Endothelial cell of umbilical vein (primary cell): ENCODE measurements around the gene GNAZ. TPM values are rescaled to one million over a fixed set of nuclear protein-coding genes. Genes with fewer than 3 reads are reported as not detected.

ENCODE experiments used
- BruUV-seq: library from RNA; stranded (reverse); fragments of 400-500 nt; replicated peaks from 2 replicates; lab custom pipeline; 2021; lab: Mats Ljungman, UMichigan
- CTCF ChIA-PET: fragments of 300-600, 350-600 bp; sonication (Branson Sonifier 250); formaldehyde crosslinking; loops from one replicate; lab custom pipeline; 2021; ENCODE audit warnings: antibody characterized with exemption, inconsistent platforms; lab: Charles Lee
- POLR2A ChIA-PET: fragments of 300-600, 350-600 bp; sonication (Branson Sonifier 250); formaldehyde crosslinking; loops from one replicate; lab custom pipeline; 2021; ENCODE audit warnings: antibody characterized with exemption, inconsistent platforms; lab: Charles Lee
- DNase-seq: peaks from one replicate; pipeline ENCODE4 v3.0.0-alpha.2; 2011; ENCODE audit warnings: low read depth, low spot score
- FAIRE-seq: peaks from 2 replicates; lab custom pipeline; 2011; peaks lifted over from hg19 to GRCh38; lab: Jason Lieb, UNC
- H2AFZ ChIP-seq: 2 replicates; pipeline ENCODE4 v1.6.0; 2012; ENCODE audit warnings: low read depth, low read length, control low read depth, inconsistent platforms
- H3K27ac ChIP-seq: 2 replicates; pipeline ENCODE4 v1.5.1; 2011; ENCODE audit warnings: low read depth, mild to moderate bottlenecking, control low read depth, low read length, moderate library complexity; ENCODE audit not compliant: insufficient read depth
- H3K27me3 ChIP-seq, 2 experiments: 2 replicates each; pipeline versions ENCODE4 v1.6.0 to v1.6.1; 2011; ENCODE audit warnings: low read length in 2 of 2, mixed read lengths in 1 of 2; ENCODE audit not compliant: control insufficient read depth in 2 of 2, insufficient read depth in 2 of 2
- H3K36me3 ChIP-seq, 2 experiments: 2 replicates in 1 of 2; 3 replicates in 1 of 2; pipeline ENCODE4 v1.5.1; 2011; ENCODE audit warnings: low read length in 2 of 2, mild to moderate bottlenecking in 1 of 2, moderate library complexity in 1 of 2; ENCODE audit not compliant: control insufficient read depth in 2 of 2, insufficient read depth in 2 of 2; ENCODE audit errors: extremely low read depth in 1 of 2
- H3K4me1 ChIP-seq: 3 replicates; pipeline ENCODE4 v1.5.1; 2011; ENCODE audit warnings: mild to moderate bottlenecking, low read length; ENCODE audit not compliant: control insufficient read depth, insufficient read depth; ENCODE audit errors: extremely low read depth
- H3K4me2 ChIP-seq: 2 replicates; pipeline ENCODE4 v1.6.1; 2011; ENCODE audit warnings: low read length, control low read depth, mixed read lengths; ENCODE audit not compliant: insufficient read depth
- H3K4me3 ChIP-seq, 3 experiments: fragments of 200-600 bp in 1 of 3; sonication (generic), shearing (Covaris generic) in 1 of 3; replicated peaks in 1 of 3; 2 replicates each; pipeline ENCODE4 v1.5.1; 2011 to 2016; ENCODE audit warnings: control low read depth in 3 of 3, low read length in 3 of 3, mild to moderate bottlenecking in 2 of 3, inconsistent platforms in 1 of 3, low read depth in 1 of 3, moderate library complexity in 1 of 3; ENCODE audit not compliant: insufficient read depth in 1 of 3
- H3K79me2 ChIP-seq: 2 replicates; pipeline ENCODE4 v1.6.0; 2012; ENCODE audit warnings: low read length, inconsistent platforms; ENCODE audit not compliant: control insufficient read depth, insufficient read depth
- H3K9ac ChIP-seq: replicated peaks from 2 replicates; pipeline ENCODE3; 2011; ENCODE audit warnings: low read length, control low read depth; ENCODE audit not compliant: insufficient read depth; ENCODE audit errors: extremely low read depth
- H3K9me1 ChIP-seq: replicated peaks from 3 replicates; pipeline ENCODE4 v1.6.0; 2011; ENCODE audit warnings: mild to moderate bottlenecking, low read length; ENCODE audit not compliant: control insufficient read depth, insufficient read depth; ENCODE audit errors: extremely low read depth
- H3K9me3 ChIP-seq: replicated peaks from 2 replicates; pipeline ENCODE4 v1.5.1; 2012; ENCODE audit warnings: low read length, inconsistent platforms; ENCODE audit not compliant: control insufficient read depth, insufficient read depth
- H4K20me1 ChIP-seq: replicated peaks from 2 replicates; pipeline ENCODE3; 2011; ENCODE audit warnings: mild to moderate bottlenecking, low read length; ENCODE audit not compliant: control insufficient read depth, insufficient read depth; ENCODE audit errors: extremely low read depth
- CTCF ChIP-seq, 2 donors: IDR thresholded peaks; 1 replicate in 1 of 2; 2 replicates in 1 of 2; pipeline ENCODE4 v1.5.1; 2011; ENCODE audit warnings: low read length in 2 of 2, mild to moderate bottlenecking in 2 of 2, moderate library complexity in 2 of 2, control low read depth in 1 of 2, inconsistent platforms in 1 of 2, low read depth in 1 of 2; ENCODE audit not compliant: insufficient read depth in 1 of 2; ENCODE audit errors: extremely low read depth in 1 of 2
- EZH2 ChIP-seq: IDR thresholded peaks from 2 replicates; pipeline ENCODE4 v1.6.1; 2012; ENCODE audit warnings: borderline replicate concordance, low read depth, mild to moderate bottlenecking, moderate library complexity, low read length, inconsistent platforms; ENCODE audit not compliant: severe bottlenecking
- FOS ChIP-seq: IDR thresholded peaks from 2 replicates; pipeline ENCODE4 v1.6.1; 2011; ENCODE audit warnings: mild to moderate bottlenecking, low read length, moderate library complexity, borderline replicate concordance; ENCODE audit not compliant: insufficient read depth
- GATA2 ChIP-seq: IDR thresholded peaks from 2 replicates; pipeline ENCODE4 v1.7.0; 2011; ENCODE audit warnings: low read depth, mild to moderate bottlenecking, moderate library complexity, mixed read lengths, low read length; ENCODE audit not compliant: insufficient read length, insufficient read depth
- JUN ChIP-seq: IDR thresholded peaks from 2 replicates; pipeline ENCODE4 v1.6.1; 2011; ENCODE audit warnings: borderline replicate concordance, low read depth; ENCODE audit not compliant: insufficient read length, insufficient read depth
- MAX ChIP-seq: IDR thresholded peaks from 2 replicates; pipeline ENCODE4 v1.6.1; 2011; ENCODE audit not compliant: insufficient read depth, insufficient read length
- MYC ChIP-seq: IDR thresholded peaks from one replicate; pipeline ENCODE4 v1.6.1; 2011; ENCODE audit warnings: mild to moderate bottlenecking, low read depth, low read length
- POLR2A ChIP-seq: IDR thresholded peaks from 2 replicates; pipeline ENCODE4 v1.6.1; 2012; ENCODE audit warnings: low read depth, mild to moderate bottlenecking, control low read depth, low read length
- POLR2AphosphoS5 ChIP-seq: IDR thresholded peaks from 2 replicates; pipeline ENCODE4 v1.6.1; 2012; ENCODE audit warnings: low read depth, mild to moderate bottlenecking, control low read depth, low read length, moderate library complexity; ENCODE audit not compliant: insufficient read depth
- dilution Hi-C: fragments of 300-500 bp; cut with MboI; formaldehyde crosslinking; loops from one replicate; pipeline ENCODE4 v1.15.0; 2019; ENCODE audit warnings: low sequenced_read_pairs; ENCODE audit not compliant: extremely low pct_ligation_motif_present
- intact Hi-C: fragments of 100-400 bp; cut with micrococcal nuclease; formaldehyde crosslinking; loops from one replicate; pipeline ENCODE4 v1.10.0; 2022
- polyA plus RNA-seq, 4 experiments: library from polyadenylated mRNA; depleted of rRNA in 3 of 4; stranded (reverse) in 3 of 4; unstranded in 1 of 4; fragments of >200 nt; gene quantifications; 2 replicates each; pipeline versions ENCODE4 v1.2.1 to v1.2.3, GENCODE V29; 2011 to 2012; ENCODE audit warnings: missing spikeins in 1 of 4
- total RNA-seq: library from RNA; stranded (reverse); gene quantifications from 2 replicates; pipeline ENCODE4 v1.2.3, GENCODE V29; 2021

The GNAZ gene
- total and polyA plus RNA-seq, 2 donors (not counting 3 experiments of a cell fraction or from before 2014, with no cell fraction given): 0.44 to 0.86 TPM

DNA sequence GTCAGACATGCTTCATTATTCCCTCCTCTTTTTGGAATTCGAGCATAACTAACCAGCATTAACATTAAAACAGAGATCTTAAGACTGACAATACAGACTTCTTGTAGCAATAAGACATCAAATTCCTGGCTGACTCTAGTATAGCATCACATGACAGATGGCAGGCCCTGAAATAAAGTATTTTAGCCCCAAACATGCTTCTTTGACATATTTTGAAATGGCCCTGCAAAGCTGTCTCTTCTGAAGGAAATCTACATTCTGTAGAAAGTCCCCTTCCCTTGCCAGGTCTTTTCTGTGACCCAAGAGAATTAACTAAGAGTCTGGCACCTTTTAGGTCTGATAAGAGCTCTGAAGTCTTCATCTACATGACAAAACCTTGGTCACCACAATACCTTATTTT is 38.5 kb upstream of the GNAZ start:
- intact Hi-C loops (no loop called here), dilution Hi-C loops (no loop called here)
- no peak overlapping the region for H3K27ac ChIP-seq
- H4K20me1 ChIP-seq: no peaks in the 10 kb centered on the region
- H3K4me1 ChIP-seq: no peaks in the 10 kb centered on the region
- no peak overlapping the region for H3K4me3 ChIP-seq
- ChIA-PET POLR2A (no interaction called here), CTCF (no interaction called here)
- FAIRE-seq (no peak), DNase-seq (no peak)
- H3K27me3 ChIP-seq: no peaks in the 10 kb centered on the region
- no peaks in the 10 kb centered on the region for H3K79me2 ChIP-seq
- H3K9me1 ChIP-seq: no peaks in the 10 kb centered on the region
- no peak overlapping the region for H3K4me2 ChIP-seq
- H3K9ac ChIP-seq: no peak overlapping the region
- no peaks in the 10 kb centered on the region for H3K9me3 ChIP-seq
- BruUV-seq: no TSS peak
- no peaks in the 10 kb centered on the region for H3K36me3 ChIP-seq
- no peak overlapping the region for H2AFZ ChIP-seq
- TF ChIP-seq MYC (no peak), CTCF (IDR thresholded peaks at IDR 0.05; ENCODE audit: extremely low read depth in 1 of 2, insufficient read depth in 1 of 2, low read depth in 1 of 2, low read length in 2 of 2) (no peak), GATA2 (no peak), POLR2A (no peak), EZH2 (no peak), JUN (no peak), POLR2AphosphoS5 (no peak), FOS (no peak), MAX (no peak)
